HepG2 (cell line): Measurements from ENCODE around the gene MYBPC3. TPM values are rescaled to one million over a fixed set of nuclear protein-coding genes. Genes with fewer than 3 reads are reported as not detected.

Source experiments
- ATAC-seq: fragments of 200-7000 bp; cut with Tn5 transposase; 3 replicates; pipeline ENCODE4 v1.9.1; 2020; ENCODE audit warnings: mild to moderate bottlenecking, moderate library complexity
- BruUV-seq: library from RNA; stranded (reverse); fragments of 400-500 nt; replicated peaks from 2 replicates; lab custom pipeline; 2021; lab: Mats Ljungman, UMichigan
- CTCF ChIA-PET: fragments of 300-600 bp; formaldehyde crosslinking; extraction: SDS; loops from one replicate; lab custom pipeline; 2021; ENCODE audit warnings: low total read pairs, inconsistent platforms, low intra/inter-chr PET ratio; lab: Yijun Ruan, JAX
- POLR2A ChIA-PET: fragments of 350-600 bp; sonication (Branson Sonifier 250); formaldehyde crosslinking; loops from one replicate; lab custom pipeline; 2020; ENCODE audit warnings: antibody characterized with exemption, inconsistent platforms; lab: Yijun Ruan, JAX
- DNase-seq: peaks from one replicate; pipeline ENCODE4 v3.0.0-alpha.2; 2015; ENCODE audit warnings: low spot score
- FAIRE-seq: peaks from 3 replicates; lab custom pipeline; 2011; peaks lifted over from hg19 to GRCh38; lab: Jason Lieb, UNC
- H2AFZ ChIP-seq: one replicate; pipeline ENCODE4 v1.6.1; 2011; ENCODE audit warnings: low read length, inconsistent platforms
- H3K27ac ChIP-seq: fragments of 300-600 bp; 3 replicates; pipeline ENCODE4 v1.8.0; 2011; ENCODE audit warnings: mixed run types, mild to moderate bottlenecking, mixed read lengths, low read length, inconsistent platforms; ENCODE audit not compliant: insufficient read depth; ENCODE audit errors: extremely low read length
- H3K27me3 ChIP-seq, 2 experiments: fragments of 200-600 bp in 1 of 2; 2 replicates in 1 of 2; 3 replicates in 1 of 2; pipeline versions ENCODE4 v1.6.0 to v1.8.0; 2011; ENCODE audit warnings: low read length in 2 of 2, mild to moderate bottlenecking in 2 of 2, moderate library complexity in 2 of 2, inconsistent platforms in 1 of 2; ENCODE audit not compliant: insufficient read depth in 2 of 2, control insufficient read depth in 1 of 2
- H3K36me3 ChIP-seq, 2 experiments: fragments of 200-600 bp in 1 of 2; replicated peaks in 1 of 2; 2 replicates in 1 of 2; 3 replicates in 1 of 2; pipeline versions ENCODE4 v1.5.1 to v1.8.0; 2011; ENCODE audit warnings: low read length in 2 of 2, inconsistent platforms in 1 of 2; ENCODE audit not compliant: insufficient read depth in 2 of 2, control insufficient read depth in 1 of 2
- H3K4me1 ChIP-seq: 2 replicates; pipeline ENCODE4 v1.5.1; 2012; ENCODE audit warnings: low read length, inconsistent platforms; ENCODE audit not compliant: insufficient read depth
- H3K4me2 ChIP-seq: 2 replicates; pipeline ENCODE4 v1.6.0; 2011; ENCODE audit warnings: low read depth, low read length, inconsistent platforms
- H3K4me3 ChIP-seq, 3 experiments: fragments of 200-600 bp in 1 of 3; sonication (generic), shearing (Covaris generic) in 1 of 3; replicated peaks in 1 of 3; 2 replicates each; pipeline ENCODE4 v1.5.1; 2011 to 2016; ENCODE audit warnings: low read length in 3 of 3, inconsistent platforms in 2 of 3, low read depth in 2 of 3, mild to moderate bottlenecking in 2 of 3, control low read depth in 1 of 3, mixed read lengths in 1 of 3; ENCODE audit not compliant: insufficient read depth in 1 of 3
- H3K79me2 ChIP-seq: one replicate; pipeline ENCODE4 v1.6.1; 2011; ENCODE audit warnings: low read length, inconsistent platforms; ENCODE audit not compliant: insufficient read depth
- H3K9ac ChIP-seq: 2 replicates; pipeline ENCODE4 v1.6.0; 2011; ENCODE audit warnings: mild to moderate bottlenecking, low read depth, low read length, inconsistent platforms; ENCODE audit not compliant: insufficient read depth
- H3K9me3 ChIP-seq: 2 replicates; pipeline ENCODE4 v1.5.1; 2012; ENCODE audit warnings: mild to moderate bottlenecking, low read length
- H4K20me1 ChIP-seq: 2 replicates; pipeline ENCODE4 v1.6.0; 2011; ENCODE audit warnings: inconsistent platforms, mild to moderate bottlenecking, low read length, moderate library complexity; ENCODE audit not compliant: insufficient read depth
- KDM4B ChIP-seq: sonication (generic); formaldehyde crosslinking; IDR thresholded peaks from 2 replicates; pipeline ENCODE4 v1.4.0; 2020; ENCODE audit warnings: missing genetic modification reagents
- MZF1 ChIP-seq: sonication (generic); formaldehyde crosslinking; IDR thresholded peaks from 2 replicates; pipeline ENCODE4 v1.8.1; 2023; ENCODE audit warnings: mild to moderate bottlenecking, missing genetic modification reagents, borderline replicate concordance
- ZNF383 ChIP-seq: sonication (generic); formaldehyde crosslinking; IDR thresholded peaks from 2 replicates; pipeline ENCODE4 v1.4.0; 2020; ENCODE audit warnings: missing genetic modification reagents, mild to moderate bottlenecking, borderline replicate concordance
- ZNF44 ChIP-seq: sonication (generic); formaldehyde crosslinking; IDR thresholded peaks from 2 replicates; pipeline ENCODE4 v1.5.1; 2020; ENCODE audit warnings: mild to moderate bottlenecking, missing genetic modification reagents
- ZNF704 ChIP-seq: sonication (generic); formaldehyde crosslinking; IDR thresholded peaks from 2 replicates; pipeline ENCODE4 v1.8.1; 2023; ENCODE audit warnings: mild to moderate bottlenecking, inconsistent platforms, moderate library complexity, missing genetic modification reagents, borderline replicate concordance
- ZNF746 ChIP-seq: sonication (generic); formaldehyde crosslinking; IDR thresholded peaks from 2 replicates; pipeline ENCODE4 v1.8.0; 2022; ENCODE audit warnings: mild to moderate bottlenecking, missing genetic modification reagents
- WGBS: methylation state at CpG from one replicate; pipeline ENCODE4 v1.1.6; 2017; ENCODE audit warnings: low lambda C conversion rate; 5-methylcytosine and 5-hydroxymethylcytosine counted together
- in situ Hi-C: cut with HindIII; loops from 2 replicates; pipeline ENCODE4 v1.10.0; 2017; ENCODE audit warnings: low pct_unique_long_range_greater_than_20kb; ENCODE audit not compliant: extremely low pct_ligation_motif_present
- intact Hi-C: fragments of 100-400 bp; cut with micrococcal nuclease; formaldehyde crosslinking; loops from one replicate; pipeline ENCODE4 v1.10.0; 2022; ENCODE audit not compliant: unreplicated experiment
- polyA plus RNA-seq, 8 experiments: library from polyadenylated mRNA; depleted of rRNA in 3 of 8; stranded (reverse) in 7 of 8; unstranded in 1 of 8; fragments of >200 nt; fragmentation: Illumina TruSeq in 4 of 8; extraction: Trizol in 4 of 8; gene quantifications; 2 replicates each; pipeline versions ENCODE4 v1.2.1 to v1.2.3, GENCODE V29; 2011 to 2016; ENCODE audit warnings: low read depth in 4 of 8, missing spikeins in 1 of 8, mixed read lengths in 1 of 8; ENCODE audit not compliant: insufficient read depth in 1 of 8
- total RNA-seq, 5 experiments: library from RNA; depleted of rRNA; stranded (reverse); fragments of >200 nt; fragmentation: Illumina TruSeq; extraction: Trizol; gene quantifications; 2 replicates each; pipeline ENCODE4 v1.2.3, GENCODE V29; 2016; ENCODE audit warnings: low read depth in 1 of 5
- TF ChIP-seq, protein P1 (sequence below): sonication (generic); formaldehyde crosslinking; IDR thresholded peaks from 2 replicates; pipeline ENCODE4 v1.8.1; 2023; ENCODE audit warnings: mild to moderate bottlenecking, missing genetic modification reagents
- TF ChIP-seq, protein P2 (sequence below): sonication (generic); formaldehyde crosslinking; IDR thresholded peaks from 2 replicates; pipeline ENCODE4 v1.4.0; 2020; ENCODE audit warnings: low read depth, missing genetic modification reagents
- TF ChIP-seq, protein P3 (sequence below): sonication (generic); formaldehyde crosslinking; conservative IDR thresholded peaks from 2 replicates; pipeline ENCODE4 v1.4.0; 2020; ENCODE audit warnings: mild to moderate bottlenecking, missing genetic modification reagents, moderate library complexity

Gene MYBPC3
- total and polyA plus RNA-seq, 2 of the 13 experiments (the other 11 are each of a cell fraction or from before 2014, with no cell fraction given): not detected

DNA sequence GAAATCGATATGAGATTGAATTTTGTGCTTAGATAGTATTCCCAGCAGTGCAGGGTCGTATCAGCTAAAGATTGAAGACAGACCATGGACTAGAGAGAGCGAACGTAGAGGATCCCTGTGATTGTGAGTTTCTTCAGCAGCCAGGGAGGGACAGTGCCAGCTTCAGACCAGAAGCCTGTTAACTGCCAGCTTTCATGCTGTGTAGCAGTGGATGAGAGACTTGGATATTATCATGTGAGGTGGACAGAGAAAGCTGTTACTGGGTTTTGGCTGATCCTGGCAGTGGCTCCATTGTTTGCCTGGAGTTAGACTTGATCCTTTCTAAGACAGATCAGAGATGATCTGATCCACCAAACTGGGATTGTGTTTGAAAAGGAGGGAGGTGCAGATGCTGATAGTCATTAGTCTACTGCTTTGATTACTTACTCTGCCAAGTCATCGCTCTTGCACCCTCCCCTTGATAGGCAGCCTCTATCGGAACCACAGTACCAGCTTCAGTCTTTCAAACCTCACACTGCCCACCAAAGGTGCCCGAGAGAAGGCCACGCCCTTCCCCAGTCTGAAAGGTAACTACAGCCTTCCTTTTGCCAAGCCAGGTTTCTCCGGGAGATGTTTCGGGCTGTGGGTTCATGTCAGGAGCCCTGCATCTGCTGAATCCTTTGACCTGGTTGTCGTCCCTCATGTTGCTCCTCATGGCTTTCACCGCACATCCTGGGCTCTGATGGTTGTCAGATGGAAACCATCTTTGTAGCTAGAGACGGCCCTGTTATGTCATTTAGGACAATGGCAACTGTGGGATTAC, 66.3 kb downstream of the MYBPC3 start (continued):
- no peak for TF ChIP-seq ZNF746 (CRISPR knock-in tag)
- no peak for TF ChIP-seq KDM4B (CRISPR knock-in tag)
- no peak for TF ChIP-seq ZNF383 (CRISPR knock-in tag)
- no peak for TF ChIP-seq MZF1 (CRISPR knock-in tag)

DNA sequence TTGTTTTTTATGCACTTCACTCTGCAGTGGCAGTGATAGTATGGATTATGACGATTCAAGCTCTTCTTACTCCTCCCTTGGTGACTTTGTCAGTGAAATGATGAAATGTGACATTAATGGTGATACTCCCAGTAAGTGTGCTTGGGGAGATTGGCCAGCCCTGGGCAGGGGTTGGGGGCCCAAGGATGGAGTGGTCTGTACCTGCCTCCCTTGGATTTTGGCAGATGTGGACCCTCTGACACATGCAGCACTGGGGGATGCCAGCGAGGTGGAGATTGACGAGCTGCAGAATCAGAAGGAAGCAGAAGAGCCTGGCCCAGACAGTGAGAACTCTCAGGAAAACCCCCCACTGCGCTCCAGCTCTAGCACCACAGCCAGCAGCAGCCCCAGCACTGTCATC, 68.4 kb downstream of the MYBPC3 start:
- no peaks in the 10 kb centered on the region for H3K27me3 ChIP-seq
- peaks cover 43 to 71% of the 10 kb centered on the region in 2 experiments for H3K36me3 ChIP-seq
- H3K9ac ChIP-seq: no peak overlapping the region
- ChIA-PET POLR2A (no interaction called here), CTCF (no interaction called here)
- no peaks in the 10 kb centered on the region for H3K9me3 ChIP-seq
- no peak for FAIRE-seq
- in situ Hi-C loops: no loop called here
- H3K79me2 ChIP-seq: no peaks in the 10 kb centered on the region
- H3K4me3 ChIP-seq: no peak overlapping the region
- no peaks in the 10 kb centered on the region for H4K20me1 ChIP-seq
- H3K4me1 ChIP-seq: peaks cover 9% of the 10 kb centered on the region
- DNase-seq: no peak
- ATAC-seq: no peak
- over 99% methylated on average over 4 of the region's 4 CpGs for WGBS
- no peak overlapping the region for H3K4me2 ChIP-seq
- H3K27ac ChIP-seq: no peak overlapping the region
- H2AFZ ChIP-seq: no peak overlapping the region
- BruUV-seq: no TSS peak
- intact Hi-C loops: no loop called here
- no peak for TF ChIP-seq ZNF746 (CRISPR knock-in tag)
- TF ChIP-seq, protein P1, sequence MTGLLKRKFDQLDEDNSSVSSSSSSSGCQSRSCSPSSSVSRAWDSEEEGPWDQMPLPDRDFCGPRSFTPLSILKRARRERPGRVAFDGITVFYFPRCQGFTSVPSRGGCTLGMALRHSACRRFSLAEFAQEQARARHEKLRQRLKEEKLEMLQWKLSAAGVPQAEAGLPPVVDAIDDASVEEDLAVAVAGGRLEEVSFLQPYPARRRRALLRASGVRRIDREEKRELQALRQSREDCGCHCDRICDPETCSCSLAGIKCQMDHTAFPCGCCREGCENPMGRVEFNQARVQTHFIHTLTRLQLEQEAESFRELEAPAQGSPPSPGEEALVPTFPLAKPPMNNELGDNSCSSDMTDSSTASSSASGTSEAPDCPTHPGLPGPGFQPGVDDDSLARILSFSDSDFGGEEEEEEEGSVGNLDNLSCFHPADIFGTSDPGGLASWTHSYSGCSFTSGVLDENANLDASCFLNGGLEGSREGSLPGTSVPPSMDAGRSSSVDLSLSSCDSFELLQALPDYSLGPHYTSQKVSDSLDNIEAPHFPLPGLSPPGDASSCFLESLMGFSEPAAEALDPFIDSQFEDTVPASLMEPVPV: no peak
- TF ChIP-seq, protein P2, sequence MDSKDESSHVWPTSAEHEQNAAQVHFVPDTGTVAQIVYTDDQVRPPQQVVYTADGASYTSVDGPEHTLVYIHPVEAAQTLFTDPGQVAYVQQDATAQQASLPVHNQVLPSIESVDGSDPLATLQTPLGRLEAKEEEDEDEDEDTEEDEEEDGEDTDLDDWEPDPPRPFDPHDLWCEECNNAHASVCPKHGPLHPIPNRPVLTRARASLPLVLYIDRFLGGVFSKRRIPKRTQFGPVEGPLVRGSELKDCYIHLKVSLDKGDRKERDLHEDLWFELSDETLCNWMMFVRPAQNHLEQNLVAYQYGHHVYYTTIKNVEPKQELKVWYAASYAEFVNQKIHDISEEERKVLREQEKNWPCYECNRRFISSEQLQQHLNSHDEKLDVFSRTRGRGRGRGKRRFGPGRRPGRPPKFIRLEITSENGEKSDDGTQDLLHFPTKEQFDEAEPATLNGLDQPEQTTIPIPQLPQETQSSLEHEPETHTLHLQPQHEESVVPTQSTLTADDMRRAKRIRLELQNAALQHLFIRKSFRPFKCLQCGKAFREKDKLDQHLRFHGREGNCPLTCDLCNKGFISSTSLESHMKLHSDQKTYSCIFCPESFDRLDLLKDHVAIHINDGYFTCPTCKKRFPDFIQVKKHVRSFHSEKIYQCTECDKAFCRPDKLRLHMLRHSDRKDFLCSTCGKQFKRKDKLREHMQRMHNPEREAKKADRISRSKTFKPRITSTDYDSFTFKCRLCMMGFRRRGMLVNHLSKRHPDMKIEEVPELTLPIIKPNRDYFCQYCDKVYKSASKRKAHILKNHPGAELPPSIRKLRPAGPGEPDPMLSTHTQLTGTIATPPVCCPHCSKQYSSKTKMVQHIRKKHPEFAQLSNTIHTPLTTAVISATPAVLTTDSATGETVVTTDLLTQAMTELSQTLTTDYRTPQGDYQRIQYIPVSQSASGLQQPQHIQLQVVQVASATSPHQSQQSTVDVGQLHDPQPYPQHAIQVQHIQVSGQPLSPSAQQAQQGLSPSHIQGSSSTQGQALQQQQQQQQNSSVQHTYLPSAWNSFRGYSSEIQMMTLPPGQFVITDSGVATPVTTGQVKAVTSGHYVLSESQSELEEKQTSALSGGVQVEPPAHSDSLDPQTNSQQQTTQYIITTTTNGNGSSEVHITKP: no peak
- TF ChIP-seq ZNF704 (CRISPR knock-in tag): no peak
- TF ChIP-seq ZNF44 (CRISPR knock-in tag): no peak
- TF ChIP-seq, protein P3, sequence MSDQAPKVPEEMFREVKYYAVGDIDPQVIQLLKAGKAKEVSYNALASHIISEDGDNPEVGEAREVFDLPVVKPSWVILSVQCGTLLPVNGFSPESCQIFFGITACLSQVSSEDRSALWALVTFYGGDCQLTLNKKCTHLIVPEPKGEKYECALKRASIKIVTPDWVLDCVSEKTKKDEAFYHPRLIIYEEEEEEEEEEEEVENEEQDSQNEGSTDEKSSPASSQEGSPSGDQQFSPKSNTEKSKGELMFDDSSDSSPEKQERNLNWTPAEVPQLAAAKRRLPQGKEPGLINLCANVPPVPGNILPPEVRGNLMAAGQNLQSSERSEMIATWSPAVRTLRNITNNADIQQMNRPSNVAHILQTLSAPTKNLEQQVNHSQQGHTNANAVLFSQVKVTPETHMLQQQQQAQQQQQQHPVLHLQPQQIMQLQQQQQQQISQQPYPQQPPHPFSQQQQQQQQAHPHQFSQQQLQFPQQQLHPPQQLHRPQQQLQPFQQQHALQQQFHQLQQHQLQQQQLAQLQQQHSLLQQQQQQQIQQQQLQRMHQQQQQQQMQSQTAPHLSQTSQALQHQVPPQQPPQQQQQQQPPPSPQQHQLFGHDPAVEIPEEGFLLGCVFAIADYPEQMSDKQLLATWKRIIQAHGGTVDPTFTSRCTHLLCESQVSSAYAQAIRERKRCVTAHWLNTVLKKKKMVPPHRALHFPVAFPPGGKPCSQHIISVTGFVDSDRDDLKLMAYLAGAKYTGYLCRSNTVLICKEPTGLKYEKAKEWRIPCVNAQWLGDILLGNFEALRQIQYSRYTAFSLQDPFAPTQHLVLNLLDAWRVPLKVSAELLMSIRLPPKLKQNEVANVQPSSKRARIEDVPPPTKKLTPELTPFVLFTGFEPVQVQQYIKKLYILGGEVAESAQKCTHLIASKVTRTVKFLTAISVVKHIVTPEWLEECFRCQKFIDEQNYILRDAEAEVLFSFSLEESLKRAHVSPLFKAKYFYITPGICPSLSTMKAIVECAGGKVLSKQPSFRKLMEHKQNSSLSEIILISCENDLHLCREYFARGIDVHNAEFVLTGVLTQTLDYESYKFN (CRISPR knock-in tag): no peak
